Osteoblast (primary cell): ENCODE measurements around the gene ACER1. TPM values are rescaled to one million over a fixed set of nuclear protein-coding genes. Genes with fewer than 3 reads are reported as not detected.

ENCODE experiments used
- DNase-seq: peaks from one replicate; pipeline ENCODE4 v3.0.0; 2011; ENCODE audit warnings: low spot score, mixed read lengths; ENCODE audit not compliant: insufficient read length; ENCODE audit errors: missing footprints
- H2AFZ ChIP-seq: 2 replicates; pipeline ENCODE4 v1.6.0; 2011; ENCODE audit warnings: mild to moderate bottlenecking, low read length
- H3K27ac ChIP-seq: 2 replicates; pipeline ENCODE4 v1.5.1; 2011; ENCODE audit warnings: mild to moderate bottlenecking, low read depth, low read length, moderate library complexity
- H3K27me3 ChIP-seq: 2 replicates; pipeline ENCODE4 v1.6.0; 2012; ENCODE audit warnings: mild to moderate bottlenecking, control low read depth, inconsistent platforms, low read length, moderate library complexity; ENCODE audit not compliant: insufficient read depth
- H3K36me3 ChIP-seq: 2 replicates; pipeline ENCODE4 v1.5.1; 2011; ENCODE audit warnings: mild to moderate bottlenecking, low read length, control low read depth, moderate library complexity; ENCODE audit not compliant: insufficient read depth
- H3K4me1 ChIP-seq: 2 replicates; pipeline ENCODE4 v1.5.1; 2011; ENCODE audit warnings: mild to moderate bottlenecking, low read length, control low read depth, moderate library complexity; ENCODE audit not compliant: insufficient read depth
- H3K4me2 ChIP-seq: 2 replicates; pipeline ENCODE4 v1.6.0; 2011; ENCODE audit warnings: mild to moderate bottlenecking, low read length; ENCODE audit not compliant: insufficient read depth
- H3K4me3 ChIP-seq: fragments of 200-600 bp; sonication (generic); 3 replicates; pipeline ENCODE4 v1.5.1; 2012; ENCODE audit warnings: mild to moderate bottlenecking, low read length, inconsistent platforms; ENCODE audit not compliant: insufficient read depth
- H3K79me2 ChIP-seq: 2 replicates; pipeline ENCODE4 v1.6.0; 2012; ENCODE audit warnings: mild to moderate bottlenecking, low read length, control low read depth, inconsistent platforms; ENCODE audit not compliant: insufficient read depth
- H3K9me3 ChIP-seq: 2 replicates; pipeline ENCODE4 v1.5.1; 2011; ENCODE audit warnings: low read depth, low read length, control low read depth
- H4K20me1 ChIP-seq: 2 replicates; pipeline ENCODE4 v1.6.0; 2012; ENCODE audit warnings: mild to moderate bottlenecking, low read length, control low read depth; ENCODE audit not compliant: insufficient read depth
- CTCF ChIP-seq: IDR thresholded peaks from 2 replicates; pipeline ENCODE4 v1.5.1; 2011; ENCODE audit warnings: mild to moderate bottlenecking, low read depth, low read length, moderate library complexity; ENCODE audit errors: extremely low read depth
- total RNA-seq: library from RNA; depleted of rRNA; stranded (reverse); fragments of >200 nt; gene quantifications from 2 replicates; pipeline ENCODE4 v1.2.3, GENCODE V29; 2012

ACER1 gene
- total RNA-seq, 1 donor = under 0.01 TPM

GRCh38 chr19:6374711-6375410 is 41.4 kb upstream of the ACER1 start:
- Histone ChIP-seq H3K27me3 (no peaks in the 10 kb centered on the region), H3K36me3 (peaks cover 9% of the 10 kb centered on the region), H3K79me2 (no peaks in the 10 kb centered on the region), H3K9me3 (no peaks in the 10 kb centered on the region), H4K20me1 (no peaks in the 10 kb centered on the region), H2AFZ (no peak overlapping the region), H3K4me2 (no peak overlapping the region), H3K27ac (no peak overlapping the region), H3K4me3 (no peak overlapping the region), H3K4me1 (peaks cover 8% of the 10 kb centered on the region)
- no peak for TF ChIP-seq CTCF
- DNase-seq = peak; percentile 37

- Histone ChIP-seq H2AFZ (no peak overlapping the region), H3K27ac (no peak overlapping the region), H3K79me2 (no peaks in the 10 kb centered on the region), H4K20me1 (no peaks in the 10 kb centered on the region), H3K27me3 (no peaks in the 10 kb centered on the region), H3K9me3 (no peaks in the 10 kb centered on the region), H3K4me3 (no peak overlapping the region), H3K36me3 (peaks cover 3% of the 10 kb centered on the region), H3K4me2 (peak overlapping the region; percentile 85), H3K4me1 (peaks cover 8% of the 10 kb centered on the region)
- no peak for TF ChIP-seq CTCF
- peak; percentile 77 for DNase-seq
These were observed 40.8 kb upstream of the ACER1 start for GRCh38 chr19:6374161-6374709.

- Histone ChIP-seq H3K36me3 (peaks cover 2% of the 10 kb centered on the region), H3K27me3 (no peaks in the 10 kb centered on the region), H3K9me3 (no peaks in the 10 kb centered on the region), H3K79me2 (no peaks in the 10 kb centered on the region), H3K27ac (no peak overlapping the region), H2AFZ (peak overlapping the region; percentile 68), H3K4me3 (peak overlapping the region; percentile 70), H3K4me1 (peaks cover 8% of the 10 kb centered on the region), H3K4me2 (peak overlapping the region; percentile 85), H4K20me1 (no peaks in the 10 kb centered on the region)
- no peak for TF ChIP-seq CTCF
- no peak for DNase-seq
These were observed 40.3 kb upstream of the ACER1 start for GRCh38 chr19:6373813-6374108.

- Histone ChIP-seq H3K9me3 (no peaks in the 10 kb centered on the region), H3K4me3 (peak overlapping the region; percentile 94), H3K36me3 (peaks cover 7% of the 10 kb centered on the region), H2AFZ (peak overlapping the region; percentile 96), H3K27ac (peak overlapping the region; percentile 89), H3K79me2 (no peaks in the 10 kb centered on the region), H3K27me3 (no peaks in the 10 kb centered on the region), H3K4me1 (peaks cover 8% of the 10 kb centered on the region), H3K4me2 (peak overlapping the region; percentile 94), H4K20me1 (no peaks in the 10 kb centered on the region)
- TF ChIP-seq CTCF = no peak
- peak; percentile 100 for DNase-seq
These were observed 39.8 kb upstream of the ACER1 start for GRCh38 chr19:6373096-6373812.
